Stimulated activated CD8-positive, alpha-beta memory T cell treated with anti-CD3 and anti-CD28 coated beads, Interleukin-7, amount 100 ng/mL, for 48 hours (primary cell): Measurements from ENCODE around the gene XIRP1.

Experiments
- DNase-seq, 2 donors: peaks; one replicate each; pipeline ENCODE4 v3.0.0-alpha.2; 2020; ENCODE audit warnings: low read depth in 1 of 2; ENCODE audit errors: extremely low read depth in 1 of 2

Gene XIRP1

DNA sequence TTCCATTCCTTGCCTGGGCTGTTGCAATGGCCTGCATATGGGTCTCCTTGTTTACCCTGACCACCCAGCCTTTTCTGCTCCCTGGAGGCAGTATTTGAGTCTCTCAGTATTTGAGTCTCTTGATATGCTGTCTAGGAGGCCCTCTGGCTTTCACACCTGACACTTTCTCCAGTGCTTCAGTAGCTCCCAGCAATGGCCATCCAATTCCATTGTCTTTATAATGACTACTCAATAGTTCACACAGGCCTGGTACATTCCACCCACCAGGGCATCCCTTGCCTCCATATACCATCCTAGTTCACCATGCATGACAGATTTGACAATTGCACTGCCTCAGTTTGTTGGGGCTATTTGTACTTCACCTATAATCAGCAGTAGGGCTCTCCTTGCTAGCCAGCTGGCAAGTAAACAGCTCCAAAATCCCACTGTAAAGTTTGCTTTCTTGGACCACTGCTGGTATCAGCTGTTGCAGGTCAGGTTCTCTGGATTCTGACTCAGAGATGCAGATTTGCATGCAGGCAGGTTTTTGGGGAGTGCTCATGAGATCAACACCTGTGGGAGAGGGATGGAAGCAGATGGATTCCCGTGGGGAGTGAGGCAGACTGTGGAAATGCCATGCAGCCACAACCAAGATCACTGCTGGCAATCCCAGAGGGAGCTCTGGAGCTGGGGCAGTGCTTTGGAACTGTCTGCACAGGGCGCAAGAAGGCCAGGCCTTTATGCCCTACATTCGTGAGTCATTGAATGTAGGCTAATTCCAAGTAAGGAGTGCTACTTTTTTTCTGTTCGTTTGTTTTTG, 19.1 kb upstream of the XIRP1 start:
- DNase-seq: no peak

DNA sequence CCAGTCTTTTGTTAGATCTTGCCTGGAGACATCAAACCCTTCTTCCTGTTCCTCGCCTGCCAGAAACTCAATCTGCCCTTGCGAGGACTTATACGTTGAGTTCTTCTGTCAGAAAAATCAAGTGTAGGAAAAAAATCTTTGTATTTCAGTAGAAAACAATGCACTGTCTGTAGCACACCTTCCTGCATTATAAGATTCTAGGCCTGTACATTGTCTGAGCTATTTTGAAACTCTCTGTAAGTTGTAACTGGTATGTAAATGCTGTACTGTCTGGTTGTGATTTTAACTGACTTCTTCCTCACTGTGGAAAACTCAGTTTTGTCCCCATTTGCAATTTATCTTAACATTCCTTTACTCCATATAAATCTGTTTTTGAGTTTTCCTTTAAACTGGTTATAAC, 17.7 kb upstream of the XIRP1 start:
- no peak for DNase-seq

DNA sequence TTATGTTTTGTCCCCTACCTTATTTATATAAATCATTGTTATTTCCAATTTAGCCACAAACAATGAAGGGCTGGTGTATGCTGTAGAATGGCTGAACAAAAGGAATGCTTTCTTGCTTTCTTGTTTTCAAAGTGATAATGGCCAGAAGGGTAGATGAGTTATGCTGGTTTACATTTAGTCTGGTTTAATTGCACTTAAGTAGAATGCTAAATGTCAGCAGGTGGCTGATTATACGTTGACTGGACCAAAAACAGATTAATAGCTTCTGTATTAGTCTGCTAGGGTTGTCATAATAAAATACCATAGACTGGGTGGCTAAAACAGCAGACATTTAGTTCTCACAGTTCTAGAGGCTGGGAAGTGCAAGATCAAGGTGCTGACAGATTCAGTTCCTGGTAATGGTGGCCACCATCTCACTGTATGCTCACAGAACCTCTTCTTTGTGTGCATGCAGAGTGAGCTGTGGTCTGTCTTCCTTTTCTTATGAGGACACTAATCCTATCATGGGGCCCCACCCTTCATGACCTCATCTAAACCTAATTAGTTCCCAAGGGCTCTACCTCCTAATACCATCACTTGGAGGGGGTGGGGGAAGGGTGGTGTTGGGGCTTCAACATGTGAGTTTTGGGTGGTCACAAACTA, 17.1 kb upstream of the XIRP1 start:
- DNase-seq: no peak

- DNase-seq: no peak
These were observed 16.2 kb upstream of the XIRP1 start for GRCh38 chr3:39208463-39209055.

DNA sequence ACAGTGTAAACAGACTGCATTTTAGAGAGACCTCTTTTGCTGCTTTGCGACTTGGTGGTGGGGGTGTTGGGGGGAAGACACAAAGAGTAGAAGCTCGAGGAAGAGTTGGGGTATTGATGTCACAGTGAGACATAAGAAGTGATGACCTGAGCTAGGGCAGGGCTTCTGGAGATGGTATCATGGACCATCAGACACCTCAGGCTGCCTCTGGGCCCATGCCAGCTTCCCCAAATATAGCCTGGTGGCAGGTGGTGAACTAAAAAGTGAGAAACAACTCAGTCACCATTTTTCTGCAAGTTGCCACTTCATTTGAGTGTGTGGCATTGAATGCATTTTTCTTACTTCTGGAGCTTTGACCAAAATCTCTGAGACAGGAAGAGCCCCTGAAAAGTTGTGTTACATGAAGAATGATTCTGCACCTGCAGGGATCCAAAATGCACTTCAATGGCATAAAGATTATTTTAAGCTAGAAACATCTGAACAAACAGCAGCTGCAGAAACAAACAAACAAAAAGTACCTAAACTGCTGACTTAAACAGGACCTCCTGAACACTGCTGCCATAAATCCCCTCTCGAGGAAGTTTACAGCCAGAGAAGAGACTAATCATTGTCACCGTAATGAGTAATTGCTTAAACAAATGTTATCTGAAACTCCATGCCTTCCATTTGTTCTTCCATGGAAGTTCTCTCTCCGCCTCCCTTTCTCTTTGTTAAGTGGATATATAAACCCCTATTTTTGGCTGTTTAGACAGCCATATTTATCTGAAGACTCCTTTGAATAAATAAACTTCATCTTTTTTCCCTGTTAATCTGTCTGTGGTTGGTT, 15.2 kb upstream of the XIRP1 start:
- no peak for DNase-seq

- DNase-seq: no peak
These were observed 13.6 kb upstream of the XIRP1 start for GRCh38 chr3:39205919-39206516.

DNA sequence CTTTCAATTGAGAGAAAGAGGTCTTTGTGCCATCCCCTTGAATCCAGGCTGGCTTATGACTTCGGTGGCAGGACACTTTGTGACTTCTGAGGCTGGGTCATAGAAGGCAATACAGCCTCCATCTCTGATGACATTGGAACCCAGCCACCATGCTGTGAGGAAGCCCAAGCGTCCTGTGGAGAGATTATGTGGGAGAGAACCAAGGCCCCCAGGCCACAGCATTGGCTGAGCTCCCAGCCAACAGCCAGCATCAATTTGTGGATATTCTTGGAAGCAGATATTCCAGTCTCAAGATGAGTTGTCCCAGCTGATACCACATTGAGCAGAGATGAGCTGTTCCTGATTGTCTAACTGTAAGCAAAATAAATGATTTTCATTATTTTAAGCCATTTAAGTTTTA, 12.7 kb upstream of the XIRP1 start:
- no peak for DNase-seq

- no peak for DNase-seq
These were observed 11.5 kb upstream of the XIRP1 start for GRCh38 chr3:39203860-39204259.

- DNase-seq: no peak
These were observed 11.0 kb upstream of the XIRP1 start for GRCh38 chr3:39203402-39203801.

DNA sequence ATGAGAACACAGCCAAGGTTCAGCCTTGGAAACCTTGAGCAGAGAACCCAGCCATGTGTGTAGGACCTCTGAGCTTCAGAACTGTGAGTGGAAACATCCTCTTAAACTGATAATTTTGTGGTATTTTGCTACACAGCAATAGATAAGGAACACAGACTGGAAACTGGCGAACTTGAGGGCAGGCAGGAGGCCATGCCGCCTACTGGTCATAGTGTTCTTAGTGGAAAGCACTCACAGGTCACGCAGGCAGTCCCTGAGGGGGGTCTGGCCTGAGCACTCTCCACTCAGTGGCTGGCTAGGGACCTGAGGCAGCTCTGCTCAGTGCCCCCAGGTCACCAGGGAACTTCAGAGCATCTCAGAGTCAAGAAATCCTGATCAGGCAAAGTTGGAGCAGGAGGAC, 9.7 kb upstream of the XIRP1 start:
- no peak for DNase-seq

- no peak for DNase-seq
These were observed 4.4 kb upstream of the XIRP1 start for GRCh38 chr3:39196671-39197356.

- no peak for DNase-seq
These were observed 3.6 kb upstream of the XIRP1 start for GRCh38 chr3:39196034-39196433.

- DNase-seq: no peak
These were observed 996 bp upstream of the XIRP1 start for GRCh38 chr3:39193391-39193790.

DNA sequence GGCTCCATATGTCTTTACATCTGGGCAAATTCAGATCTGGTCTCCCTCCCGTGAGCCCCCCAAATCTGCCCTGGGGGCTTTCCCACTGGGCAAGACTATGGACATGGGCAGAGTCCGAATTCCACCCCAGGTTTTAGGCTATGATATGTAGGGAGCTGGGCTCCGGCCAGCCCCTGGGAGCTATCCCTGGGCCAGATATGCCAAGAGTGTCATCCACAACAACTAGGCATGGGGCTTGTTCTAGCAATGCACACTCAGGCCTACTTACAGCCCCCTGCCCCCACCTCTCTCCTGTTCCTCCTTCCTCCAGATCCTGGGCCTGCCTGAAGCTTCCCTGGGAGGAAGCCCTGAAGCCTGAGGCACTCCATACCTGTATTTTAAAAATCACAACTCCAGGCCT, 622 bp downstream of the XIRP1 start:
- DNase-seq: no peak

DNA sequence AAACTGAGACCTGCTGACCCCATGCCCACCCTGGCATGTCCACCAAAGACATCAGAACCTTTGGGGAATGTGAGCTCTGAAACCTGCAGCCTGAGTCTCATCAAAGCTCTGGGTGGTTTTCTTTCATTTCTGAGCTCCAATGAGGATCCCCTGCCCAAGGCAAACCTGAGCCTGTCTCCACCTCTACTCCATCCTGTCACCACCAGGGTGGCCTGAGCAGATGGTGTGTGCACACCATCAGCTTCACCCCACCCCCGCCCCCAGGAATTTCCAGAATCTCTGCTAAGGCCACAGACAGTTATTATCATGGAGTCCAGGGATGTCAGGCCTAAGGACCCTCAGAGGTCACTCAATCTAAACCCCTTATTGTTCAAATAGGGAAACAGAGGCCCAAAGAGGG, 1.3 kb downstream of the XIRP1 start:
- no peak for DNase-seq

- no peak for DNase-seq
These were observed 1.9 kb downstream of the XIRP1 start for GRCh38 chr3:39190281-39191025.

DNA sequence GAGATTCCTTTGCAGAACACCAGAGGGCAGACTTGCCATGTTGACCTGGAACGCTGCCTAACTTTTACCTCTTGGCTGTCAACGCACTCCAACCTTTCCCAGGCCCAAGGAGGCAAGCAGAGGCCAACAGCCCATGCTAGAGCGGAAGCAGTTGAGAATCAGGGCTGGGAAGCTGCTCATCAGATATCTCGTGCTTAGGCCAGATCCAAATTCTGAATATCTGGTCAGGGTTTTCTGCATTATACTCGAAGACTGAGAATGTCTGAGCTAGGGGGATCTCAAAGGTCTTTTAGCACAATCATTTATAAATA, 2.5 kb downstream of the XIRP1 start:
- no peak for DNase-seq

DNA sequence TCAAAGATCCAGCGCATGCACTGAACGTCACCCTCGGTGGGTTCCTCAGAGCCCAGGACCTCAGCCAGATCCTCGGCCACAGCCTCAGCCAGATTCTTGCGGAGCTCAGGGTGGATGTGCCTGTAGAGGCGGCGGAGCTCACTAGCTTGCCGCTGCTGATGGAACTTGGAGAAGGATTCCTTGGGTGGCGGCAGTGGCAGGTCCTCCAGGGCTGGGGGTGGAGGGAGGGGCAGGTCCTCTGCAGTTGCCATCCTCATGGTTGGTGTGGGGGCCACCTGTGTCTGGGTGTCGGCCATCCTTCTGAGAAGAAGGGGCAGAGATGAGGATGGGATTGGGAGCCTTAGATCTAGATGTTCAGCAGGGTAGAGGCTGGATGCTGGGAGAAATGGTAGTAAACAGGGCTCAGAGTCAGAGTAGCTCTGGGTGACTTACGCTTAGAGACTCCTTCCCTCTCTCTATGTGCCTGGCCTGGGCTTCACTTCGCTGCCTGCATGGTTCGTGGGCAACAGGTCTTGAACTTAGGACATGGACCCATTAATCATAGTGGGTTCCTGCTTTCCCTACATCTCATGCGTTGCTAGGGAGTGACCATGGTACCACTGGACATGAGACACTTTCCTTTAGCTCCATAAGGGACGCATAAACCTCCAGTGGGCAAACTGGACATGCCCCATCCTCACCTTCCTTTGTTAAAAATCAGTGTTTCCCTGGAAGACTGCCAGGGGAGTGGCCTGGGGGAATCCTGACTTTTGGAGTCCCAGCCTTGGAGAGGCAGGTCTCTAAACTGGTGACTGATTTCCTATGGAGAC, 3.0 kb downstream of the XIRP1 start:
- no peak for DNase-seq
